IMR-90 (cell line): Measurements from ENCODE around the gene UBXN1.

Source experiments
- CEBPB ChIP-seq: IDR thresholded peaks from 2 replicates; pipeline ENCODE4 v1.6.1; 2012; ENCODE audit warnings: low read depth, low read length, improper control_type of control experiment
- FOS ChIP-seq: fragments of 150-350 bp; IDR thresholded peaks from 2 replicates; pipeline ENCODE4 v1.6.1; 2016; ENCODE audit warnings: low read depth, low read length
- MAFK ChIP-seq: IDR thresholded peaks from 2 replicates; pipeline ENCODE4 v1.6.1; 2012; ENCODE audit warnings: low read depth, low read length, improper control_type of control experiment
- MXI1 ChIP-seq: IDR thresholded peaks from 2 replicates; pipeline ENCODE4 v1.6.1; 2012; ENCODE audit warnings: low read depth, mild to moderate bottlenecking, low read length, moderate library complexity, borderline replicate concordance
- POLR2A ChIP-seq: IDR thresholded peaks from 2 replicates; pipeline ENCODE4 v1.6.1; 2012; ENCODE audit warnings: mild to moderate bottlenecking, low read depth, low read length
- RAD21 ChIP-seq: IDR thresholded peaks from 2 replicates; pipeline ENCODE4 v1.6.1; 2012; ENCODE audit warnings: low read length, improper control_type of control experiment
- RCOR1 ChIP-seq: IDR thresholded peaks from 2 replicates; pipeline ENCODE4 v1.6.1; 2012; ENCODE audit warnings: mild to moderate bottlenecking, low read length, improper control_type of control experiment; ENCODE audit not compliant: insufficient replicate concordance
- RFX5 ChIP-seq: IDR thresholded peaks from 2 replicates; pipeline ENCODE4 v1.8.0; 2012; ENCODE audit warnings: low read depth, mild to moderate bottlenecking, low read length, moderate library complexity
- TF ChIP-seq, protein P1 (sequence below): conservative IDR thresholded peaks from 2 replicates; pipeline ENCODE4 v1.5.1; 2012; ENCODE audit warnings: mild to moderate bottlenecking, low read depth, low read length, improper control_type of control experiment
- TF ChIP-seq, protein P2 (sequence below): fragments of 150-350 bp; IDR thresholded peaks from 2 replicates; pipeline ENCODE4 v1.6.1; 2017; ENCODE audit warnings: mild to moderate bottlenecking, antibody characterized with exemption, low read length, low read depth
- TF ChIP-seq, protein P3 (sequence below): fragments of 150-350 bp; IDR thresholded peaks from 2 replicates; pipeline ENCODE4 v1.6.1; 2016; ENCODE audit warnings: low read depth, mild to moderate bottlenecking, low read length, moderate library complexity, borderline replicate concordance

DNA sequence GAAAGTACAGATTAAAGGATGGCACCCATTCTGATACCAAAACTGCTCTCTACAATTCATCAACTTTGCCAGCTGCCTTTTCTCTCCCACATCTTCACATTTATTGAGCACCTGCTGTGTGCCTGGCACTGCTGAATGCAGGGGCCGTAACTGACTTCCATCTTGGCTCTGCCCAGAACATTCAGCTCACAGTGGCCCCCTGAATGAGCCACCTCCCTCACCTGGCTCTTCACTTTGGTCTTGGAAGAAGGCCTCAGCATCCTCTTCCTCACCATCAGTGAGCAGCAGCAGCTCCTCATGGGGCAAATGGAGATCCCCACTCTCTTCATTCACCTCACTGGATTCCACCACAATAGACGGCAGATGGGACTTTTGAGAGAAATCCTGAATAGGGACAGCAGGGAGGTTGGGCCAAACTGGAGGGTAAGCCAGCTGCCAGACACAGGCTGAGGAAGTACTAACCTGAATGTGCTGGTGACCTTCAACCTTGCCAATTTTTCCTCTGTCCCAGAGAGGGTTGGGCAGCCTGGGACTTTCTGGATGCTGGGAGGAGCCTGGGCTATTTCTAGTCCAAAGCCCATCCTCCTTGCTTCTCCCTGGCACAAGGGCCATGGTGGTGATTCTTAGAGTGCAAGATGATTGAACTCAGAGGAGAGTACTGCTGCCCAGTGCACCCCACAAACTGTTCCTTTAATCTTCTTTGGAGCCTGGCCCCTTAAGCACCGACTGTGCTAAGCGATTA lies 9.3 kb downstream of the UBXN1 start:
- no peak for TF ChIP-seq MXI1
- TF ChIP-seq, protein P1, sequence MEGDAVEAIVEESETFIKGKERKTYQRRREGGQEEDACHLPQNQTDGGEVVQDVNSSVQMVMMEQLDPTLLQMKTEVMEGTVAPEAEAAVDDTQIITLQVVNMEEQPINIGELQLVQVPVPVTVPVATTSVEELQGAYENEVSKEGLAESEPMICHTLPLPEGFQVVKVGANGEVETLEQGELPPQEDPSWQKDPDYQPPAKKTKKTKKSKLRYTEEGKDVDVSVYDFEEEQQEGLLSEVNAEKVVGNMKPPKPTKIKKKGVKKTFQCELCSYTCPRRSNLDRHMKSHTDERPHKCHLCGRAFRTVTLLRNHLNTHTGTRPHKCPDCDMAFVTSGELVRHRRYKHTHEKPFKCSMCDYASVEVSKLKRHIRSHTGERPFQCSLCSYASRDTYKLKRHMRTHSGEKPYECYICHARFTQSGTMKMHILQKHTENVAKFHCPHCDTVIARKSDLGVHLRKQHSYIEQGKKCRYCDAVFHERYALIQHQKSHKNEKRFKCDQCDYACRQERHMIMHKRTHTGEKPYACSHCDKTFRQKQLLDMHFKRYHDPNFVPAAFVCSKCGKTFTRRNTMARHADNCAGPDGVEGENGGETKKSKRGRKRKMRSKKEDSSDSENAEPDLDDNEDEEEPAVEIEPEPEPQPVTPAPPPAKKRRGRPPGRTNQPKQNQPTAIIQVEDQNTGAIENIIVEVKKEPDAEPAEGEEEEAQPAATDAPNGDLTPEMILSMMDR: no peak
- no peak for TF ChIP-seq CEBPB
- TF ChIP-seq, protein P2, sequence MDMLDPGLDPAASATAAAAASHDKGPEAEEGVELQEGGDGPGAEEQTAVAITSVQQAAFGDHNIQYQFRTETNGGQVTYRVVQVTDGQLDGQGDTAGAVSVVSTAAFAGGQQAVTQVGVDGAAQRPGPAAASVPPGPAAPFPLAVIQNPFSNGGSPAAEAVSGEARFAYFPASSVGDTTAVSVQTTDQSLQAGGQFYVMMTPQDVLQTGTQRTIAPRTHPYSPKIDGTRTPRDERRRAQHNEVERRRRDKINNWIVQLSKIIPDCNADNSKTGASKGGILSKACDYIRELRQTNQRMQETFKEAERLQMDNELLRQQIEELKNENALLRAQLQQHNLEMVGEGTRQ: no peak
- no peak for TF ChIP-seq RAD21
- TF ChIP-seq, protein P3, sequence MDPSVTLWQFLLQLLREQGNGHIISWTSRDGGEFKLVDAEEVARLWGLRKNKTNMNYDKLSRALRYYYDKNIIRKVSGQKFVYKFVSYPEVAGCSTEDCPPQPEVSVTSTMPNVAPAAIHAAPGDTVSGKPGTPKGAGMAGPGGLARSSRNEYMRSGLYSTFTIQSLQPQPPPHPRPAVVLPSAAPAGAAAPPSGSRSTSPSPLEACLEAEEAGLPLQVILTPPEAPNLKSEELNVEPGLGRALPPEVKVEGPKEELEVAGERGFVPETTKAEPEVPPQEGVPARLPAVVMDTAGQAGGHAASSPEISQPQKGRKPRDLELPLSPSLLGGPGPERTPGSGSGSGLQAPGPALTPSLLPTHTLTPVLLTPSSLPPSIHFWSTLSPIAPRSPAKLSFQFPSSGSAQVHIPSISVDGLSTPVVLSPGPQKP: no peak
- TF ChIP-seq POLR2A: no peak
- no peak for TF ChIP-seq RFX5
- no peak for TF ChIP-seq RCOR1
- no peak for TF ChIP-seq FOS
- no peak for TF ChIP-seq MAFK
